Measurements from ENCODE around the gene NUDT22. TPM values are rescaled to one million over a fixed set of nuclear protein-coding genes. Genes with fewer than 3 reads are reported as not detected.
A peak's percentile ranks its signal among the peaks of the same experiment; 100 is the strongest.

NUDT22 gene
- total and polyA plus RNA-seq, 2 donors (not counting 1 experiment from before 2014, with no cell fraction given) = 104 to 139 TPM

DNA sequence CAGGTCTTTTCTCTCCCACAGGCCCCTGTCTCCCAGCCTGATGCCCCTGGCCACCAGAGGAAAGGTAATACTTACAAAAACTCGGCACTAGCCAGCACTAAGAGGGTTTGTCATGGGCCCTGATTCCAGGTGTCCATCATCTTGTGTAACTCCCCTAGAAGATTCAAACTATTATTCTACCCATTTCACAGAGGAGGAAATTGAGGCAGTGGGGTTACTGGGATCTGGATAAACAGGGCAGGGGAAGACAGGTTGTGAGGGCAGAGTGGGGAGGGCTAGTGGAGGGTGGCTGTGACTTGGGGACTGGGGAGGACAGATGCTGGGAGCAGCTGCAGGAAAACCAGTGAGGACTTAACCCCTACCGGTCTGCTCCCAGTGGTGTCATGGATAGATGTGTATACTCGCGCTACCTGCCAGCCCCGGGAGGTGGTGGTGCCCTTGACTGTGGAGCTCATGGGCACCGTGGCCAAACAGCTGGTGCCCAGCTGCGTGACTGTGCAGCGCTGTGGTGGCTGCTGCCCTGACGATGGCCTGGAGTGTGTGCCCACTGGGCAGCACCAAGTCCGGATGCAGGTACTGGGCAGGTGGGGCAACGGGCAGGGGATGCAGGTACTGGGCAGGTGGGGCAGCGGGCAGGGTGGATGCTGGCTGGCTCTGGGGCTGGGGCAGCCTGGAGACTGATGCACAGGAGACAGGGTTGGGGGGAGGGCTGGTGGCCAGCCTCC is 9.5 kb downstream of the NUDT22 start:
- Histone ChIP-seq H3K27ac (ENCODE audit: low read length in 2 of 2) (peak overlapping the region; percentile 65 to 85), H3K27me3 (replicated peaks in 1 of 4; ENCODE audit: control extremely low read depth in 1 of 4, control insufficient read depth in 3 of 4, insufficient read depth in 4 of 4, low read length in 3 of 4) (no peaks in the 10 kb centered on the region), H2AFZ (ENCODE audit: insufficient read depth, low read depth, low read length, poor library complexity, severe bottlenecking) (peak overlapping the region; percentile 64), H3K79me2 (ENCODE audit: control insufficient read depth, insufficient read depth, low read length) (peaks cover 23% of the 10 kb centered on the region), H3K4me2 (replicated peaks; ENCODE audit: low read depth, low read length, poor library complexity, severe bottlenecking) (peak overlapping the region; percentile 99), H4K20me1 (ENCODE audit: control insufficient read depth, insufficient read depth, low read length, poor library complexity, severe bottlenecking) (peaks cover 25% of the 10 kb centered on the region), H3K9ac (ENCODE audit: low read length) (peak overlapping the region; percentile 89), H3K4me3 (ENCODE audit: control extremely low read depth in 1 of 5, extremely low read depth in 1 of 5, insufficient read depth in 1 of 5, low read depth in 2 of 5, low read length in 4 of 5) (peak overlapping the region; percentile 53 to 84 (median 67)), H3K36me3 (replicated peaks in 1 of 2; ENCODE audit: control extremely low read depth in 1 of 2, control insufficient read depth in 1 of 2, extremely low read depth in 1 of 2, insufficient read depth in 2 of 2, low read length in 1 of 2) (peaks cover 0 to 27% of the 10 kb centered on the region in 2 experiments), H3K9me3 (ENCODE audit: control extremely low read depth in 1 of 3, control insufficient read depth in 2 of 3, insufficient read depth in 1 of 3, low read length in 2 of 3) (no peaks in the 10 kb centered on the region), H3K4me1 (ENCODE audit: control insufficient read depth in 2 of 2, insufficient read depth in 2 of 2, low read length in 2 of 2) (peaks cover 36 to 73% of the 10 kb centered on the region in 2 donors)
- H3K9me3 Mint-ChIP-seq (ENCODE audit: insufficient read depth) = no peaks in the 10 kb centered on the region
- POLR2A ChIA-PET = interaction anchor here (0.9 to 2.7 kb wide), 3 partner anchors 10 to 608 kb away, joined by 3 to 8 read pairs (median 6); partner anchors contain the start of gene FERMT3
- CTCF ChIA-PET = interaction anchor here (1.0 to 2.2 kb wide), 4 partner anchors 29 to 65 kb away, joined by 3 to 10 read pairs (median 4); partner anchors contain the start of gene FERMT3
- ATAC-seq (ENCODE audit: low read depth) = no peak
- no peak for DNase-seq
- TF ChIP-seq, protein P1, sequence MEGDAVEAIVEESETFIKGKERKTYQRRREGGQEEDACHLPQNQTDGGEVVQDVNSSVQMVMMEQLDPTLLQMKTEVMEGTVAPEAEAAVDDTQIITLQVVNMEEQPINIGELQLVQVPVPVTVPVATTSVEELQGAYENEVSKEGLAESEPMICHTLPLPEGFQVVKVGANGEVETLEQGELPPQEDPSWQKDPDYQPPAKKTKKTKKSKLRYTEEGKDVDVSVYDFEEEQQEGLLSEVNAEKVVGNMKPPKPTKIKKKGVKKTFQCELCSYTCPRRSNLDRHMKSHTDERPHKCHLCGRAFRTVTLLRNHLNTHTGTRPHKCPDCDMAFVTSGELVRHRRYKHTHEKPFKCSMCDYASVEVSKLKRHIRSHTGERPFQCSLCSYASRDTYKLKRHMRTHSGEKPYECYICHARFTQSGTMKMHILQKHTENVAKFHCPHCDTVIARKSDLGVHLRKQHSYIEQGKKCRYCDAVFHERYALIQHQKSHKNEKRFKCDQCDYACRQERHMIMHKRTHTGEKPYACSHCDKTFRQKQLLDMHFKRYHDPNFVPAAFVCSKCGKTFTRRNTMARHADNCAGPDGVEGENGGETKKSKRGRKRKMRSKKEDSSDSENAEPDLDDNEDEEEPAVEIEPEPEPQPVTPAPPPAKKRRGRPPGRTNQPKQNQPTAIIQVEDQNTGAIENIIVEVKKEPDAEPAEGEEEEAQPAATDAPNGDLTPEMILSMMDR (IDR thresholded peaks at IDR 0.05) = no peak
- no peak for TF ChIP-seq EZH2 (IDR thresholded peaks at IDR 0.05; ENCODE audit: borderline replicate concordance, insufficient read depth, low read depth, low read length, poor library complexity, severe bottlenecking)
- WGBS (ENCODE audit: insufficient coverage) = 91% methylated on average over 12 of the region's 12 CpGs
- H3K4me1 Mint-ChIP-seq = peaks cover 63% of the 10 kb centered on the region
- peak overlapping the region; percentile 96 for H3K27ac Mint-ChIP-seq
- H3K27me3 Mint-ChIP-seq = no peaks in the 10 kb centered on the region
- H3K4me3 Mint-ChIP-seq = peak overlapping the region; percentile 96
- intact Hi-C loops (cut with micrococcal nuclease) = no loop called here

DNA sequence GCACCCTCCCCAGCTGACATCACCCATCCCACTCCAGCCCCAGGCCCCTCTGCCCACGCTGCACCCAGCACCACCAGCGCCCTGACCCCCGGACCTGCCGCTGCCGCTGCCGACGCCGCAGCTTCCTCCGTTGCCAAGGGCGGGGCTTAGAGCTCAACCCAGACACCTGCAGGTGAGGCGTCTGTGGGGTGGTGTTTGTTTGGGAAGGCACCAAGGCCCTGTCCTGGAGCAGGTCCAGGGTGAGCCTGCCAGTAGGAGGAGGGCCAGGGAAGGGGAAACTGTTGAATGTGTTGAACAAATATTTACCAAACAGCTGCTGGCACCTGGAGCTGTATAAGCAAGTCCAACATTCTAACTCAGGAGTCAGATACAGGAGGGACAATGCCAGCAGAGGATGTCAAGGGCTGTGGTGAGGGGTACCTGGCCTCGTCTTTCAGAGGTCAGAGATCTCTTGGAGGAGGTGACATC is 11.4 kb downstream of the NUDT22 start:
- H3K4me3 ChIP-seq (ENCODE audit: control extremely low read depth in 1 of 5, extremely low read depth in 1 of 5, insufficient read depth in 1 of 5, low read depth in 2 of 5, low read length in 4 of 5) = no peak overlapping the region
- H3K9ac ChIP-seq (ENCODE audit: low read length) = no peak overlapping the region
- no peak for ATAC-seq (ENCODE audit: low read depth)
- peak overlapping the region; percentile 38 for H3K4me2 ChIP-seq (replicated peaks; ENCODE audit: low read depth, low read length, poor library complexity, severe bottlenecking)
- H3K27me3 Mint-ChIP-seq = no peaks in the 10 kb centered on the region
- WGBS (ENCODE audit: insufficient coverage) = 97% methylated on average over 10 of the region's 12 CpGs
- no peaks in the 10 kb centered on the region for H3K27me3 ChIP-seq (replicated peaks in 1 of 4; ENCODE audit: control extremely low read depth in 1 of 4, control insufficient read depth in 3 of 4, insufficient read depth in 4 of 4, low read length in 3 of 4)
- peaks cover 33 to 67% of the 10 kb centered on the region in 2 donors for H3K4me1 ChIP-seq (ENCODE audit: control insufficient read depth in 2 of 2, insufficient read depth in 2 of 2, low read length in 2 of 2)
- ChIA-PET CTCF (interaction anchor here (0.8 to 1.2 kb wide), 3 partner anchors 12 to 30 kb away, joined by 3 read pairs; no protein-coding TSS in a partner anchor), POLR2A (interaction anchor here (1.0 to 2.7 kb wide), 3 partner anchors 8 to 54 kb away, joined by 3 to 8 read pairs (median 4); no protein-coding TSS in a partner anchor)
- peak overlapping the region; percentile 56 for H3K27ac Mint-ChIP-seq
- intact Hi-C loops (cut with micrococcal nuclease) = no loop called here
- TF ChIP-seq EZH2 (IDR thresholded peaks at IDR 0.05; ENCODE audit: borderline replicate concordance, insufficient read depth, low read depth, low read length, poor library complexity, severe bottlenecking) = no peak
- TF ChIP-seq, protein P1 (IDR thresholded peaks at IDR 0.05) = no peak
- H3K36me3 ChIP-seq (replicated peaks in 1 of 2; ENCODE audit: control extremely low read depth in 1 of 2, control insufficient read depth in 1 of 2, extremely low read depth in 1 of 2, insufficient read depth in 2 of 2, low read length in 1 of 2) = peaks cover 0 to 28% of the 10 kb centered on the region in 2 experiments
- peak overlapping the region in 1 of 2 donors; percentile 98 for H3K27ac ChIP-seq (ENCODE audit: low read length in 2 of 2)
- H3K9me3 Mint-ChIP-seq (ENCODE audit: insufficient read depth) = no peaks in the 10 kb centered on the region
- no peak overlapping the region for H2AFZ ChIP-seq (ENCODE audit: insufficient read depth, low read depth, low read length, poor library complexity, severe bottlenecking)
- DNase-seq = no peak
- H4K20me1 ChIP-seq (ENCODE audit: control insufficient read depth, insufficient read depth, low read length, poor library complexity, severe bottlenecking) = peaks cover 26% of the 10 kb centered on the region
- no peaks in the 10 kb centered on the region for H3K9me3 ChIP-seq (ENCODE audit: control extremely low read depth in 1 of 3, control insufficient read depth in 2 of 3, insufficient read depth in 1 of 3, low read length in 2 of 3)
- H3K4me3 Mint-ChIP-seq = peak overlapping the region; percentile 53
- H3K79me2 ChIP-seq (ENCODE audit: control insufficient read depth, insufficient read depth, low read length) = peaks cover 24% of the 10 kb centered on the region
- peaks cover 57% of the 10 kb centered on the region for H3K4me1 Mint-ChIP-seq
